Measurements from ENCODE around the gene PDE4D. TPM values are rescaled to one million over a fixed set of nuclear protein-coding genes. Genes with fewer than 3 reads are reported as not detected.

Gene PDE4D
- total RNA-seq, 1 experiment from 2014 or later, result 34.2 TPM

DNA sequence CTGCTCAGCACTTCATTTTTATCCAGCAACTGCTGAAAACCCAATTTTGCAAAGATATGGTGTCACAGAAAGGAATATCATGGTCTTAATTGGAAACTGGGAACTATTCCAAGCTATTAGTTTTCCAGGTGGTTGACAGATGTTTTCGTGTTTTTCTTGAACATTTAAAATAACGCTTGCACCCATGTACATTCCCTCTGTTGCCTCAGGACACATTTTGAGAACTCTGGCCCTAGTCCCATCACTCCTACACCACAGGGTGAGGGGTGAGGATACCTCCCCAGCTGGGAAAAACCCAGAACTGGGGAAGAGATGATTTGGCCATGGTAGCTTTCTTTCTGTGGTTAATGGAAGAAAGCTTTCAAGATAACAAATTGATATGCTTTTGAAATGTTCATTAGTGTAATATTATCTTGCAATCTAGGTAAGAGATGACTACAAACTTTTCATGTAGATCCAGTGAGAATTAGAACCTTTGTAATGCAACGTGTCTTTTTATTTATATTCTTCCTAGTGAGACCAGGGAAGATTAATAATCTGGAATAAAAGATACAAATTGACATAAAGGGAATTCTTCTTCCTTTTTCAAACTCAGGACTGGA is 683.7 kb downstream of the PDE4D start:
- no peak for DNase-seq (ENCODE audit: low spot score)

- no peak for DNase-seq (ENCODE audit: low spot score)
Measured at GRCh38 chr5:59208474-59208873, 685.1 kb downstream of the PDE4D start.

GRCh38 chr5:59207401-59207800 is 686.1 kb downstream of the PDE4D start:
- no peak for DNase-seq (ENCODE audit: low spot score)

DNA sequence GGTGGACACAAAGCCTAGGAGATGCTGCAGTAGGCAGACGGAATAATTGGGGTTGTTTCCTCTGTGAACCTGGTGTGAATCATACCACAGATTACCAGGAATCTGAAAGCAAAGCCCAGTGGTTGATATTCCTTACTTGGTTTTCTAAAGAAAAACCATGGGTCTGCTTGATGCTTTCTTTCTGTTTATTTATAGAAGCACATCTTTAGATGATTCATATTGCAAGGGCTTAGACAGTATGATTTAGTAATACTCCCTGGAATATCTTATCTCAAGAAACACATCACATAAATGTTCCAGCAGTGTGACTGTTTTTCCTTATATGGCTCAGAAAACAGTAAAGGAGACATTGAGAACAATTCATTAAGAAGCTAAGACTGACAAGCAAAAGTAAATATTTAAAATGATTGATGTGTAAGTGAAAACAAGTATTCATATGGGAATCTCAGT is 687.4 kb downstream of the PDE4D start:
- no peak for DNase-seq (ENCODE audit: low spot score)

DNA sequence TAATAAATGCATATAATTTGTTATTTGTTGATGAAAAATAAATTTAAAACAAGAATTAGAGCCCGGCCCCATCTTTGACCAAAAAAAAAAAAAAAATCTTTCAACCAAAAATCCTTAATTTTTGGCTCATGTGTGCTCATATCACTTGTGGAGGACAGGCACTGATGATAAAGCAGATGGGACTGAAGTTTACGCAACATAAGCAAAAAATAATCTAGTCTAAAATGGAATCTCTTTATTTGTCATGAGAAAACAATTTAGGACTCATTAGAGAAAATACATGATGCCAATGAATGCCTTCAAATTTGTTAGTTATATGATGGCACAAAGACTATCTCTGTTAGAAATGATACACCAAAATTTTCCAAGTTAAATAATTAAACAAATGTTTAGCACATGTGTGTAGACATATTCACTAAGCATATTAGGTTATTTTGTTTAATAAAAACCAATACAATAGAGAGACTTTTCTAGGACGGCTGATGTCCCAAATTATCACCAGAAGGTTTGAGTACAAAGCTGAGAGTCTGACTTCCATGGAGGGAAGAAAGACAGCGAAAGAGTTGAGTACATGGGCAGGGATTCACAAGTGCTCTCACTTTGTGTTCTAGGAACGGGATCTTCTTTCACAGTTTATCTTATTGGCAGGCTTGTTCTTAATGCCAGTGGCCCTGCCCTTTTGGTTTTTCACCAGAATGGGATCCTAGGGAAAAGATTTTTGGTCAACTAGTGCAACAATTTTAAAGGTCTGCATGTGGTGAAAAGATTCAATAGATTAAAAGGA is 689.2 kb downstream of the PDE4D start:
- DNase-seq (ENCODE audit: low spot score), result no peak

DNA sequence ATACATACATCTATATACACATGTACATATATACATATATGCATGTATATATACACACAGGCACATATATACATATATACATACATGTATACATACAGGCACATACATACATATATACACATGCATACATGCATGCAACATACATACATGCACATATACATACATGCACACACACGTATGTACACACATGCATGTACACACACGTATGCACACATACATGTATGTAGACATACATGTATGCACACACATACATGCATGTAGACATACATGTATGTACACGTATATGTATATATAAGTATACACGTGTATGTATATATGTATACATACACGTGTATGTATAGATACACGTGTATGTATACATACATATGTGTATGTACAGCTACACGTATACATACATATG is 693.7 kb downstream of the PDE4D start:
- no peak for DNase-seq (ENCODE audit: low spot score)

DNA sequence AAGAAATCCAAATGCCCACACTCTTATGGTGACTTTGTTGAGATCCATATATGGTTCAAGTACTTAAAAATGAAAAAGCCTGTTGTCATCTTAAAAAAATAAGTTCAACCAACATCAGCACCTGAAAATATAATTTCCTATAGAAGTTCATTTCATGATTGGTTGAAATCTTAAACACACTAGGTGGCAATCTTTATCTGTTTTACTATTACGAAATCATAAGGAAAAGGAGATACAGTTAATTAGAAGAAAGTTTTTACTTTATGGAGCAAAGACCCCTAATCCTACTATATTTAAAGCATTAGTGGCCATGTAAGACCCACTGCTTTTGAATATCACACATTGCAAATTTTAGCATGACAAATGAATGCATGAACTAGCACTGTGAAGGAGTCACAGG is 694.7 kb downstream of the PDE4D start:
- no peak for DNase-seq (ENCODE audit: low spot score)

GRCh38 chr5:59198365-59198764 is 695.2 kb downstream of the PDE4D start:
- no peak for DNase-seq (ENCODE audit: low spot score)

- DNase-seq (ENCODE audit: low spot score), result no peak
Measured at GRCh38 chr5:59197911-59198310, 695.6 kb downstream of the PDE4D start.

DNA sequence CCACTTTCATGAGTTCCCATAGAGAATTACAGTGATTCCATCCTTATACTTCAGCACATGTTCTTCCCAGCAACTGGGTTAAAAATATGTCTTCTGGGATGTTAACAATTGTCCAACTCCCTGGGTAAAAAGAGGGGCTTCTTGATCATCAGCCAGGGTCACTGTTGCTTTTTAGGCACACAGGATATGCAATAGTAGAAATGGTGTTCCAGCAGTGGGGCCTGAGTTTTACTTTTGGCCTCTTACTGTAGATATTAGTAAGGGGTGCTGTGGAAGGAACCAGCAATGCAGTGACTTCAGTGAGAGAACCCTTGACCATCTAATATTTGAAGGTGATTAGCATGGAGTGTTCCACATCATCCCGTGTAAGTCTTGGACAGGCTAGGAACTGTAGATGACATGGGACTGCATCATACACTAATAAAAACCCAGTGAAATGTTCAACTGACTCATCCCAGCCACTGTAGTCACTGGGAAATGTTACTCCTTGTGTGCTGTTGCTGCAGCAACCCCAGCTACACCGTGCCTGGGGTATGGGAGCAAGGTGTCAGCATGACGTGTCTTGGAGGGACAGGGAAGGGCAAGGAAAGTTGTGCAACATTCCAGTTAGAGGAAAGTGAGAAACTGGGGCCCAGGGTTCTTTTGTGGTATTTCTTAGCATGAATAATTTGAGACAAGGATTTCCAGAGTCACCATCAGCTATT is 699.8 kb downstream of the PDE4D start:
- peak; percentile 90 for DNase-seq (ENCODE audit: low spot score)

DNA sequence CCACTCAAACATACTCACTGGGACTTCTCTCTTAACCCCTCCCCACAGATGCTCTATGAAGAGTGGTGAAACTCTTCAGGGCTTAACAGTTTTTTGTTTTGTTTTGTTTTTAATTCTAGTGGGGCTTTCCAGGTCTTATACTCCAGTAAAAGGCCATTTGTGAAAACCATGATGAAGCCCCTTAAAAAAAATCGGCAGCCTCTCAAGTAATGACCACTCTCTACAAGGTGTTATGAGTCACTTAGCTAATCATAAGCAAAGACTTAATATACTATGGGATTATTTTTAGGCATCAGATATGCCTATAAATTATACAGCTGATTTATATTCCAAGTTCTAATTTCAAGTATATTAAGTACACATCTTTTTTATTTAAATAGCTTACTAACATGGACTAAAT is 702.8 kb downstream of the PDE4D start:
- DNase-seq (ENCODE audit: low spot score), result no peak

DNA sequence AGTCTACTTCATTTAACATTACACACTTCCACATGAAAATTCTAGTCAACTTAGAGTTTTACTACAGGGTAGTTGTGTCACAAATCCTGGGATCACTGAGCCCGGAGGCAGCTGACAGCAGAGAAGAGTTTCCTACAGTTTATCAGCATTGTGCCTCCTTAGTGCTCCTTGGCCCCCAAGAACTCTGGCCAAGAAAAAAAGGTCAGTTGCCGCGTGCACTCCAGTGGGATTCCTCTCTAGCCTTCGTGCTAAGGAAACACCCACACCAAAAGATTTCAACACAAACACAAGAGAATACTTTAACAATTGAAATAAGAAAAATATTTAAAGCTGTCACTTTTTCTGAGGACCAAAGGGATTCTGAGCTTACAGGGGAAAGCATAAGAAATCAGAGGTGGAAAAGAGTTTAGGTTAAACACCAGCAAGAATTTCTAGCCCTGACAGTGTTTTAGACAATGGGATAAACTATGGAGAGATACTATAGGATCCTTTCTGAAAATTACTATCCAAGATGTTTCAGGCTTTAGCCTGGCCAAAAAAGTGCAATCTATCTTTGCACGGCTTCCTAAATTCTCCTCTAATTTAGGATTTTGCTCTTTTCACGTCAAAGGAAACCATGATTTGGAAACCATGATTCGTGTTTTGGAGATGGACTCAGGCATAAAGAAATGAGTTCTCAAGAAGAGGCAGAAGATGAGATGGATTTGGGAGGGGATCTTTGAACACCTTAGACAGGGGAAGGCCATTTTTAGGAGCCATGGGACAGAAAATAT is 703.9 kb downstream of the PDE4D start:
- DNase-seq (ENCODE audit: low spot score), result no peak

- DNase-seq (ENCODE audit: low spot score), result peak; percentile 81
Measured at GRCh38 chr5:59188419-59189225, 704.9 kb downstream of the PDE4D start.

DNA sequence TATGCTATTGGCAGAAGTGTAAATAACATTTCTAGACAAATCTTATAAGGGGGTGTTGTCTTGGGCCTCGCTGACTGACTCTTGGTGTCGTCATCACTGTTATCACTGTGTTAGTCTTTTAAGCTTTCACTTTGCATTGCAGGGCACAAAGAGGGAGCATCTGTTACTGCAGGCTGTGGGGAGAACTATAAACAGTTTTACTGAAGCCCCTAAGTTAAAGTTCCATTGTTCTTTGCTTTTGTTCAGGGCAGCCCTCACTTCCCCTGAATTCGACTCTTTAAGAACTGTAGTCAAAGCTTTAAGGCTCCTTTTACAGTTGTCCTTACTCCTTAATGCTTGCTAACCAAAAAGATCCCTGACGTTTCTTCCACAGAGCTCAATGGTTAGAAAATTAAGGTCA is 705.7 kb downstream of the PDE4D start:
- DNase-seq (ENCODE audit: low spot score), result peak; percentile 31

DNA sequence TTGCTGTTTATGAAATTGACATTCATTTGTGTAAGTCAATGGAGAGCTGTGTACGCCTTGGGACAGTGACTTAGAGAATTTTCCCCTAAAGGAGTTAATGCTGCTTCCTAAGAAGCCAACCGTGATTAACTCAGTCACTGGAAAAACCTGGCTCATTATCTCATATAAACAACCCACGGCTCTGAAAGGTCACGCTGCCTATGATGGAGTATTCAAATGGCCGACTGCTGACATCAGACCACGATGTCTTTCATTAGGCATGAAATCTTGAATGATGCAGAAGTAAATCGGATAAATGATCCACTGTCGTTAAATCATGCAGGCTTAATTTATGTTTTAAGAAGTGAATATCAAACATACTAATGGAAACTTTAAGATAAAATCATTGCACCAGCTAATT is 706.9 kb downstream of the PDE4D start:
- peak; percentile 40 for DNase-seq (ENCODE audit: low spot score)

- no peak for DNase-seq (ENCODE audit: low spot score)
Measured at GRCh38 chr5:59185757-59186385, 707.7 kb downstream of the PDE4D start.

- DNase-seq (ENCODE audit: low spot score), result no peak
Measured at GRCh38 chr5:59184769-59185168, 708.8 kb downstream of the PDE4D start.

- DNase-seq (ENCODE audit: low spot score), result no peak
Measured at GRCh38 chr5:59182760-59183159, 710.8 kb downstream of the PDE4D start.

- DNase-seq (ENCODE audit: low spot score), result no peak
Measured at GRCh38 chr5:59180515-59180914, 713.0 kb downstream of the PDE4D start.

GRCh38 chr5:59179704-59180103 is 713.8 kb downstream of the PDE4D start:
- no peak for DNase-seq (ENCODE audit: low spot score)

- DNase-seq (ENCODE audit: low spot score), result no peak
Measured at GRCh38 chr5:59178482-59178881, 715.0 kb downstream of the PDE4D start.
